Gastrocnemius medialis (tissue), 4 donors: ENCODE measurements around the gene TTBK1. TPM values are rescaled to one million over a fixed set of nuclear protein-coding genes. Genes with fewer than 3 reads are reported as not detected.

ENCODE experiments used
- ATAC-seq, 2 donors: fragments of 150-250 bp; one replicate each; pipeline ENCODE4 v1.9.1; 2016
- DNase-seq, 2 donors: peaks; one replicate each; pipeline ENCODE4 v3.0.0-alpha.2; 2019
- H3K27ac ChIP-seq, 4 donors: fragments of 200-600 bp; sonication (generic); 1 replicate in 1 of 4; 2 replicates in 3 of 4; pipeline ENCODE4 v1.5.1; 2016 to 2018; ENCODE audit warnings: mild to moderate bottlenecking in 2 of 4, moderate library complexity in 1 of 4
- H3K27me3 ChIP-seq, 3 donors: fragments of 200-600 bp; sonication (generic) in 2 of 3; 1 replicate in 1 of 3; 2 replicates in 2 of 3; pipeline versions ENCODE4 v1.5.1 to v1.6.0; 2016 to 2019; ENCODE audit warnings: mild to moderate bottlenecking in 1 of 3, moderate library complexity in 1 of 3
- H3K36me3 ChIP-seq, 2 donors: fragments of 200-600 bp; sonication (generic) in 1 of 2; one replicate each; pipeline ENCODE4 v1.5.1; 2017 to 2018
- H3K4me1 ChIP-seq, 2 donors: fragments of 200-600 bp; sonication (generic) in 1 of 2; one replicate each; pipeline ENCODE4 v1.5.1; 2016 to 2017; ENCODE audit warnings: mild to moderate bottlenecking in 2 of 2
- H3K4me3 ChIP-seq, 4 donors: fragments of 200-600 bp; sonication (generic) in 3 of 4; 1 replicate in 1 of 4; 2 replicates in 3 of 4; pipeline ENCODE4 v1.5.1; 2016 to 2019; ENCODE audit warnings: mild to moderate bottlenecking in 2 of 4
- H3K9me3 ChIP-seq, 3 donors: fragments of 200-600 bp; sonication (generic) in 2 of 3; 1 replicate in 1 of 3; 2 replicates in 2 of 3; pipeline ENCODE4 v1.5.1; 2016 to 2019
- POLR2A ChIP-seq, 2 donors: fragments of 450-650 bp; IDR thresholded peaks; one replicate each; pipeline ENCODE4 v1.6.1; 2017; ENCODE audit warnings: antibody characterized with exemption in 2 of 2, mild to moderate bottlenecking in 2 of 2, moderate library complexity in 2 of 2
- in situ Hi-C, 4 donors: fragments of 200-750 bp; cut with MboI; loops; one replicate each; pipeline versions ENCODE4 v1.15.0 to v1.8.0; 2017; ENCODE audit warnings: low sequenced_read_pairs in 4 of 4
- intact Hi-C: fragments of 100-400 bp; cut with DNase I; formaldehyde crosslinking; loops from one replicate; pipeline ENCODE4 v1.15.1; 2023; ENCODE audit warnings: low total_unique reads
- total RNA-seq, 4 donors: library from RNA; depleted of rRNA; stranded (reverse); fragments of >200 nt; gene quantifications; one replicate each; pipeline versions ENCODE4 v1.1.0 to v1.2.3, GENCODE V29; 2016
- TF ChIP-seq, protein P1 (sequence below), 5 experiments: fragments of 450-650 bp in 3 of 5; fragments of 200-600 bp in 2 of 5; sonication (generic) in 2 of 5; IDR thresholded peaks in 4 of 5; conservative IDR thresholded peaks in 1 of 5; 1 replicate in 4 of 5; 2 replicates in 1 of 5; pipeline ENCODE4 v1.5.1; 2016 to 2019; ENCODE audit warnings: antibody characterized with exemption in 5 of 5, mild to moderate bottlenecking in 3 of 5, moderate library complexity in 3 of 5

Gene TTBK1
- total RNA-seq, 4 donors from 2014 or later, result 0.04 TPM; not detected in 3

DNA sequence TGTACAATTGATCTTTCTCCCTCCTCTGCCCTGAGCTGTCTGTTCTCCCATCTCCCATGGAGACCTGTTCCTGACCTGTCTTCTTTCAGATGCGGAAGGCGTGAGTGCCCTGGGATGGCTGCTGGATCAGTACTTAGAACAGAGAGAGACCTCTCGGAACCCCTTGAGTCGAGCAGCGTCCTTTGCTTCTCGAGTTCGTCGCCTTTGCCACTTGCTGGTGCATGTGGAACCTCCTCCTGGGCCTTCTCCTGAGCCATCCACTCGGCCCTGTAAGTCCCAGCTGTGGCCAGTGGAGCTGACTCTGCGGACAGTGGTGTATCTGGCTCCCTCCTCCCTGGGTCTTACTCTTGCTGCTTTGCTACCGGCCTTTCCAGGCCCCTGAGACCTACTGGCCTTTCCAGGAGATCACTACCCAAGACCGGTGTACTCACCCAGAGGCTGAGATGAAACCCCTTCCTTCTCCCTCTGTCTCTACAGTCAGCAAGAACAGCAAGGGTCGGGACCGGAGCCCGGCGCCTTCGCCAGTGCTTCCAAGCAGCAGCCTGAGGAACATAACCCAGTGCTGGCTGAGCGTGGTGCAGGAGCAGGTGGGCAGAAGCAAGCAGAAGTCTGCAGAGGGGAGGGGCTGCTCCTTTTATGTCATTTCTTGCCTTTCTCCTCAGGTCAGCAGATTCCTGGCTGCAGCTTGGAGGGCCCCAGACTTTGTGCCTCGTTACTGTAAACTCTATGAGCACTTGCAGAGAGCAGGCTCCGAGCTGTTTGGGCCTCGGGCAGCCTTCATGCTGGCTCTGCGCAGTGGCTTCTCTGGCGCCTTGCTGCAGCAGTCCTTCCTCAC, 38.8 kb upstream of the TTBK1 start:
- Histone ChIP-seq H3K27ac (no peak overlapping the region), H3K9me3 (no peaks in the 10 kb centered on the region), H3K27me3 (no peaks in the 10 kb centered on the region), H3K4me1 (no peaks in the 10 kb centered on the region), H3K4me3 (no peak overlapping the region), H3K36me3 (peaks cover 0 to 34% of the 10 kb centered on the region in 2 donors)
- intact Hi-C loops, result no loop called here
- ATAC-seq, result no peak
- in situ Hi-C loops, result no loop called here
- no peak for DNase-seq
- no peak for TF ChIP-seq POLR2A (IDR thresholded peaks at IDR 0.05)
- TF ChIP-seq, protein P1, sequence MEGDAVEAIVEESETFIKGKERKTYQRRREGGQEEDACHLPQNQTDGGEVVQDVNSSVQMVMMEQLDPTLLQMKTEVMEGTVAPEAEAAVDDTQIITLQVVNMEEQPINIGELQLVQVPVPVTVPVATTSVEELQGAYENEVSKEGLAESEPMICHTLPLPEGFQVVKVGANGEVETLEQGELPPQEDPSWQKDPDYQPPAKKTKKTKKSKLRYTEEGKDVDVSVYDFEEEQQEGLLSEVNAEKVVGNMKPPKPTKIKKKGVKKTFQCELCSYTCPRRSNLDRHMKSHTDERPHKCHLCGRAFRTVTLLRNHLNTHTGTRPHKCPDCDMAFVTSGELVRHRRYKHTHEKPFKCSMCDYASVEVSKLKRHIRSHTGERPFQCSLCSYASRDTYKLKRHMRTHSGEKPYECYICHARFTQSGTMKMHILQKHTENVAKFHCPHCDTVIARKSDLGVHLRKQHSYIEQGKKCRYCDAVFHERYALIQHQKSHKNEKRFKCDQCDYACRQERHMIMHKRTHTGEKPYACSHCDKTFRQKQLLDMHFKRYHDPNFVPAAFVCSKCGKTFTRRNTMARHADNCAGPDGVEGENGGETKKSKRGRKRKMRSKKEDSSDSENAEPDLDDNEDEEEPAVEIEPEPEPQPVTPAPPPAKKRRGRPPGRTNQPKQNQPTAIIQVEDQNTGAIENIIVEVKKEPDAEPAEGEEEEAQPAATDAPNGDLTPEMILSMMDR (IDR thresholded peaks at IDR 0.05 in 4 of 5, conservative IDR thresholded peaks at IDR 0.05 in 1 of 5), result no peak

DNA sequence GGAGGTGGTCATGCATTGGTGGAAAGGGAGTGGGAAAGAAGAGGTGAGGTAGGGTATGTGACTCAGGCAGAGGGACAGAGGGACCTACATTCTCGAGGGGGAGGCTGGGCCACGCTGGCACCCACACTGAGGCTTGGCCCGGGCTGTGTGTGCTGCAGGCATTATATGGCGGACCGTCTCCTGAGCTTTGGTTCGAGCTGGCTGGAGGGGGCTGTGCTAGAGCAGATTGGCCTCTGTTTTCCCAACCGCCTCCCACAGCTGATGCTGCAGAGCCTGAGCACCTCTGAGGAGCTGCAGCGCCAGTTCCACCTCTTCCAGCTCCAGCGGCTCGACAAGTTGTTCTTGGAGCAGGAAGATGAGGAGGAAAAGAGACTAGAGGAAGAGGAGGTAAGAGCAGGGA, 37.4 kb upstream of the TTBK1 start:
- ATAC-seq (no peak), DNase-seq (no peak)
- Histone ChIP-seq H3K27ac (no peak overlapping the region), H3K36me3 (peaks cover 0 to 24% of the 10 kb centered on the region in 2 donors), H3K27me3 (no peaks in the 10 kb centered on the region), H3K9me3 (no peaks in the 10 kb centered on the region), H3K4me1 (no peaks in the 10 kb centered on the region), H3K4me3 (no peak overlapping the region)
- TF ChIP-seq POLR2A (IDR thresholded peaks at IDR 0.05), result no peak
- TF ChIP-seq, protein P1 (IDR thresholded peaks at IDR 0.05 in 4 of 5, conservative IDR thresholded peaks at IDR 0.05 in 1 of 5), result no peak
- intact Hi-C loops, result no loop called here
- in situ Hi-C loops, result no loop called here

DNA sequence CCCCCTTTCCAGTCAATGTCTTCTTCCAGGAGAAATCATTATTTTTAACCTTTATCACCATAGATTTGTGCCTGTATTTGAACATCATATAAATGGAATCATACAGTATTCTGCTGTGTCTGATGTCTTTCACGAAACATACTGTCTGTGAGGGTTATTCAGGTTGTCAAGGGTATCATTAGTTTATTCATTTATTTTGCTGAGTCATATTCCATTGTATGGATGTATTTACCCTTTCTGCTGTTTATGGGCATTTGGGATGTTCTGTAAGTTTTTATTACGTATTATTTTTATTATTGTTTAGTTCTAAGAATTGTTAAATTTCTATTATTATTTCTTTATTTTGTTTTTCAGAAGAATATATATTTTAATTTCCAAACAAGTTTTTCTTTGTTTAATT, 36.0 kb upstream of the TTBK1 start:
- DNase-seq, result no peak
- no peaks in the 10 kb centered on the region for H3K9me3 ChIP-seq
- in situ Hi-C loops (no loop called here), intact Hi-C loops (no loop called here)
- H3K27me3 ChIP-seq, result no peaks in the 10 kb centered on the region
- H3K4me3 ChIP-seq, result no peak overlapping the region
- no peaks in the 10 kb centered on the region for H3K4me1 ChIP-seq
- no peak for TF ChIP-seq POLR2A (IDR thresholded peaks at IDR 0.05)
- TF ChIP-seq, protein P1 (IDR thresholded peaks at IDR 0.05 in 4 of 5, conservative IDR thresholded peaks at IDR 0.05 in 1 of 5), result no peak
- ATAC-seq, result no peak
- H3K27ac ChIP-seq, result no peak overlapping the region
- peaks cover 0 to 21% of the 10 kb centered on the region in 2 donors for H3K36me3 ChIP-seq

DNA sequence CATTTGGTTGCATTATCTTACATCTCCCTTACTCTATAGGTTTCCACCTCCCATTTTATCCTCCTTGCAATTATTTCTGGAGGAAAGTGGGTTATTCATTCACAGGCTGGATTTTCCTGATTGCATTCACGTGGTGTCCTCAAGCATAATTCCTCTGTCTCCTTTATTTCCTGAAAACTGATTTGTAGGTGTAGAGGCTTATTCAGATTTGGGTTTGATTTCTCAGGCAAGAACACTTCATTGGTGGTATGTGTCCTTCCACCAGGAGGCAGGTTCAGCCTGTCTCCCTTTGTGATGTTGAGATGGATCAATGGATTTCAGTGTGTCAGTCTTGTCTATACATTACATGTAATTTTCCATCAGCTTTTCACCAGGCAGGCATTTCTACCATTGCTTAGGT, 31.3 kb upstream of the TTBK1 start:
- intact Hi-C loops, result no loop called here
- in situ Hi-C loops, result no loop called here
- H3K36me3 ChIP-seq, result peaks cover 0 to 33% of the 10 kb centered on the region in 2 donors

More for the DNA sequence above, 31.3 kb upstream of the TTBK1 start:
- ATAC-seq, result no peak
- Histone ChIP-seq H3K4me1 (no peaks in the 10 kb centered on the region), H3K4me3 (no peak overlapping the region), H3K27me3 (no peaks in the 10 kb centered on the region), H3K9me3 (no peaks in the 10 kb centered on the region), H3K27ac (no peak overlapping the region)
- TF ChIP-seq POLR2A (IDR thresholded peaks at IDR 0.05), result no peak
- TF ChIP-seq, protein P1 (IDR thresholded peaks at IDR 0.05 in 4 of 5, conservative IDR thresholded peaks at IDR 0.05 in 1 of 5), result no peak
- DNase-seq, result no peak
